Measurements from ENCODE around the gene ST8SIA2.

DNA sequence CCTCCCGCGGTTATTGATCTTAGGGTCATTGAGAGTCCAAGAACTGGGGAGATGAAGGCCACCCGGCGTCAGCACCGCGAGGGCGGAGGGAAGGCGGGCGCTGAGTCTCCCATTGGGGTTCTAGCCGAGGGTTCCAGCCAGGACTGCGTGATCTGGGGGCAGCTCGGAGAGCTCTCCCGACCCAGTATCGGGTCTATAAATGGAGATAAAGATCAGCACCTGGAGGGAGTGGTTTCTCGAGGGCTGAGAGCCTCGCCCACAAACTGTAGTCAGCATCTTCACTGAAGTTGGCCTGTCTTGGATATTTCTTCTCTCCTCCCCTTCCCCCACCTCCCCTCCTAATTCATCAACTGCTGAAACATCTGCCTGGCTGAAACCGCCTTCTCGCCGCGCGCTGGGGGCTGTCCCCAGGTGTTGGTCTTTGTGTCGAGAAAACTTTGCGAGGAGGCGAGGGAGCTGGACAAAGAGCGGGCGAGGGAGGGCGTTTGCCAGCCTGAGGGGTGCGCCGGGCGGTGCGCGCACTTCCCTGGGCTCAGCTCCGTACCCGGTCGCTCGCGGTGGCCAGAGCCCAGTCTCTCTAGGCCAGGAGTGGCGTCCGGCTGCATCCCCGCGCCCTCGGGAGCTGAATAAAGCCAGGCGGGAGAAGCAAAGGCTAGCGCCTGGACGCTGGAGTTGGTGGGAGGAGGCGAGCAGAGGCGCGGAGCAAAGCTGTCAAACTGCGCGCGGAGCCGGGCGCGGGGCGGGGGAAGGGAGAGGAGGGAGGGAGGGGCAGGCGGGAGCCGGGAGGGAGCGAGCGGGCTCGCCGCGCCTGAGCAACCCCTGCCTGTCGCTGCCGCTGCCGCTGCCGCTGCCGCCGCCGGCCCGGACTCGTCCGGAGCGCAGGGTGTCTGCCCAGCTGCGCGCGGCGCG lies at the start of gene ST8SIA2:
- TF ChIP-seq, protein P1, sequence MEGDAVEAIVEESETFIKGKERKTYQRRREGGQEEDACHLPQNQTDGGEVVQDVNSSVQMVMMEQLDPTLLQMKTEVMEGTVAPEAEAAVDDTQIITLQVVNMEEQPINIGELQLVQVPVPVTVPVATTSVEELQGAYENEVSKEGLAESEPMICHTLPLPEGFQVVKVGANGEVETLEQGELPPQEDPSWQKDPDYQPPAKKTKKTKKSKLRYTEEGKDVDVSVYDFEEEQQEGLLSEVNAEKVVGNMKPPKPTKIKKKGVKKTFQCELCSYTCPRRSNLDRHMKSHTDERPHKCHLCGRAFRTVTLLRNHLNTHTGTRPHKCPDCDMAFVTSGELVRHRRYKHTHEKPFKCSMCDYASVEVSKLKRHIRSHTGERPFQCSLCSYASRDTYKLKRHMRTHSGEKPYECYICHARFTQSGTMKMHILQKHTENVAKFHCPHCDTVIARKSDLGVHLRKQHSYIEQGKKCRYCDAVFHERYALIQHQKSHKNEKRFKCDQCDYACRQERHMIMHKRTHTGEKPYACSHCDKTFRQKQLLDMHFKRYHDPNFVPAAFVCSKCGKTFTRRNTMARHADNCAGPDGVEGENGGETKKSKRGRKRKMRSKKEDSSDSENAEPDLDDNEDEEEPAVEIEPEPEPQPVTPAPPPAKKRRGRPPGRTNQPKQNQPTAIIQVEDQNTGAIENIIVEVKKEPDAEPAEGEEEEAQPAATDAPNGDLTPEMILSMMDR (IDR thresholded peaks at IDR 0.05; ENCODE audit: low read depth, low read length, missing input control): no peak
- TF ChIP-seq, protein P2, sequence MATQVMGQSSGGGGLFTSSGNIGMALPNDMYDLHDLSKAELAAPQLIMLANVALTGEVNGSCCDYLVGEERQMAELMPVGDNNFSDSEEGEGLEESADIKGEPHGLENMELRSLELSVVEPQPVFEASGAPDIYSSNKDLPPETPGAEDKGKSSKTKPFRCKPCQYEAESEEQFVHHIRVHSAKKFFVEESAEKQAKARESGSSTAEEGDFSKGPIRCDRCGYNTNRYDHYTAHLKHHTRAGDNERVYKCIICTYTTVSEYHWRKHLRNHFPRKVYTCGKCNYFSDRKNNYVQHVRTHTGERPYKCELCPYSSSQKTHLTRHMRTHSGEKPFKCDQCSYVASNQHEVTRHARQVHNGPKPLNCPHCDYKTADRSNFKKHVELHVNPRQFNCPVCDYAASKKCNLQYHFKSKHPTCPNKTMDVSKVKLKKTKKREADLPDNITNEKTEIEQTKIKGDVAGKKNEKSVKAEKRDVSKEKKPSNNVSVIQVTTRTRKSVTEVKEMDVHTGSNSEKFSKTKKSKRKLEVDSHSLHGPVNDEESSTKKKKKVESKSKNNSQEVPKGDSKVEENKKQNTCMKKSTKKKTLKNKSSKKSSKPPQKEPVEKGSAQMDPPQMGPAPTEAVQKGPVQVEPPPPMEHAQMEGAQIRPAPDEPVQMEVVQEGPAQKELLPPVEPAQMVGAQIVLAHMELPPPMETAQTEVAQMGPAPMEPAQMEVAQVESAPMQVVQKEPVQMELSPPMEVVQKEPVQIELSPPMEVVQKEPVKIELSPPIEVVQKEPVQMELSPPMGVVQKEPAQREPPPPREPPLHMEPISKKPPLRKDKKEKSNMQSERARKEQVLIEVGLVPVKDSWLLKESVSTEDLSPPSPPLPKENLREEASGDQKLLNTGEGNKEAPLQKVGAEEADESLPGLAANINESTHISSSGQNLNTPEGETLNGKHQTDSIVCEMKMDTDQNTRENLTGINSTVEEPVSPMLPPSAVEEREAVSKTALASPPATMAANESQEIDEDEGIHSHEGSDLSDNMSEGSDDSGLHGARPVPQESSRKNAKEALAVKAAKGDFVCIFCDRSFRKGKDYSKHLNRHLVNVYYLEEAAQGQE (IDR thresholded peaks at IDR 0.05): no peak
- TF ChIP-seq RAD21 (IDR thresholded peaks at IDR 0.05) (no peak), EGR1 (IDR thresholded peaks at IDR 0.05; ENCODE audit: low read depth in 2 of 2) (no peak)
